ENCODE measurements around the gene ACP4.
A peak's percentile ranks its signal among the peaks of the same experiment; 100 is the strongest.
"Not testable (repeated sequence)": the region's sequence is repeated elsewhere in the genome, so short reads cannot be mapped to it uniquely, and the experiment has no call there.

The ACP4 gene

GRCh38 chr19:50798659-50799546 lies 8.7 kb downstream of the ACP4 start:
- DNase-seq = no peak

GRCh38 chr19:50799547-50799851 lies 9.3 kb downstream of the ACP4 start:
- DNase-seq = no peak

DNA sequence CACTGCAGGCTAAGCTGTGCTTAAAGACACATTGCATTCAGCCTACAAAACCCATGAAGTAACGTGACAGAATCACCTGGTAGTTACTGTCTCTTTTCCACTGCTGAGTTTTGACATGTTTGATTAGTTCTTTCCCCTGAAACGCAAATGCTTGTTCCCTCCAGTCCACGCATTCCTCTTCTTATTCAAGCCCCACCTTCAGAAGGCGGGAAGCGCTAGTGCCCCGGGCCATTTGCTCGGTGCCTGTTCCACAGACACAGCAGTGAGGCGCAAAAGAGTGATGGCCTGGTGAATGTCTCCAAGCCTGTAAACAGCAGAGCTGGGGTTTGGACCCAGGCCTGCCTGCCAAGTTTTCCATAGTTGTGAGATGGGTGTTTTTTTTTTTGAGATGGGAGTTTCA lies 10.9 kb downstream of the ACP4 start:
- DNase-seq = no peak

DNA sequence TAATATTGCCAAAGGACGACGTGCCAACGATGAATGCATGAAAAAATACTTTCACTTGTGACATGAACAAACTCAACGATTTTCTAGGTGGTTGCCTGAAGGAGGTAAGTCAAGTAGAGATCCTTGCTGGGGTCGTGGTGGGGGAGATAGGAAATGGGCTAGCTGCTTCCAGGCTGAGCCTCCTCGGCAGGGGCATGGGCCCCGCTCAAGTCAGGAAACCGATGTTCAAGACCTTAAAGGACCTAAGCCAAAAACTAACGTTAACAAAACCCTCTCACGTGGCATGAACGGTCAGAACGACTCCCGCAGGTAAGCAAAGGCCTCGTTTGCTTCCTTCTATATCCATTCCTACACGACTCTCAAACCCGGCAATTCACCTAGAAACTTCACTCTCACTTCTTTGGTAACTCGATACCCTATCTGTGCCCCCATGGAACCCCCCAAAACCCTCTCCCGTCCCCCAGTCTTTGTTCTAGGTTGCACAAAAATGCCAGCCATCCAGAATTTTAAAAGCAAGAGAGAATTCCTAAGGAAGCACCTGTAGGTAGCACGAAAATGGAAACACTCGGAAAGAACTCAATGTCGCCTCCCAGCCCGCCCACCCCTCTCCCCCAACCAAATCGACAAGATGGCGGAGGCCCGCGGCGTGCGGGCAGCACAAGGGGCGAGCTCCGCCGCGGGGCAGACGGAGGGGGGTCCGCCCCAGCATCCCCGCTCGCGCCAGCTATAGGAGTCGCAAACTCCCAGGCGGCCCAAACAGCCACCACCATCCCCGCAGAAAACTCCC lies 13.6 kb downstream of the ACP4 start:
- no peak for DNase-seq

GRCh38 chr19:50804420-50805272 lies 14.4 kb downstream of the ACP4 start:
- DNase-seq = peak; percentile 65

DNA sequence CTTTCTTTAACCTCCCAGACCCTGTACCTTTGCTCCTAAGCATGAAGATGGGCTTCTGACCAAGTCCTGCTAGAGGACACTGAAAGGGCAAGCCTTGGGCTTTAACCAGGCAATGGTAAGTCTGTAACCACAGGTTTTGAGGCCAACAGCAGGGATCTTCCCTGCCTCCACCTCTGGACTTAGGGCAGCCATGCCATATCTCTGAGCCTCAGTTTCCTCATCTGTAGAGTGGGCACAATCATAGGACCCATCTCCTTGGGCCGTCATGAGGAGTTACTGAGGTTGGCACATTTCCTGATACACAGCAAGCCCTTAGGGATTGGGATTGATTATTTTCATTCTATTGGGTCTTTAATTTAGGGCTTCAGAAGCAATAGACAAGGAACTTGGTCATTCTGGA lies 18.6 kb downstream of the ACP4 start:
- no peak for DNase-seq

DNA sequence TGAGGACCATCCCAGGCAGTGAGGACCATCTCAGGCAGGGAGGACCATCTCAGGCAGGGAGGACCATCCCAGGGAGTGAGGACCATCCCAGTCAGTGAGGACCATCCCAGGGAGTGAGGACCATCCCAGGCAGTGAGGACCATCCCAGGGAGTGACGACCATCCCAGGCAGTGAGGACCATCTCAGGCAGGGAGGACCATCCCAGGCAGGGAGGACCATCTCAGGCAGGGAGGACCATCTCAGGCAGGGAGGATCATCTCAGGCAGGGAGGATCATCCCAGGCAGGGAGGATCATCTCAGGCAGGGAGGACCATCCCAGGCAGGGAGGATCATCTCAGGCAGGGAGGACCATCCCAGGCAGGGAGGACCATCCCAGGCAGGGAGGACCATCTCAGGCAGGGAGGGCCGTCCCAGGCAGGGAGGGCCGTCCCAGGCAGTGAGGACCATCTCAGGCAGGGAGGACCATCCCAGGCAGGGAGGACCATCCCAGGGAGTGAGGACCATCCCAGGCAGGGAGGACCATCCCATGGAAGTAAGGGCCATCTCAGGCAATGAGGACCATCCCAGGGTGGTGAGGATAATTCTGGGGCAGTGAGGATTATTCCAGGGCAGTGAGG lies 21.5 kb downstream of the ACP4 start:
- DNase-seq = not testable (repeated sequence)

- no peak for DNase-seq
Observed at GRCh38 chr19:50812474-50812873, 22.3 kb downstream of the ACP4 start.

DNA sequence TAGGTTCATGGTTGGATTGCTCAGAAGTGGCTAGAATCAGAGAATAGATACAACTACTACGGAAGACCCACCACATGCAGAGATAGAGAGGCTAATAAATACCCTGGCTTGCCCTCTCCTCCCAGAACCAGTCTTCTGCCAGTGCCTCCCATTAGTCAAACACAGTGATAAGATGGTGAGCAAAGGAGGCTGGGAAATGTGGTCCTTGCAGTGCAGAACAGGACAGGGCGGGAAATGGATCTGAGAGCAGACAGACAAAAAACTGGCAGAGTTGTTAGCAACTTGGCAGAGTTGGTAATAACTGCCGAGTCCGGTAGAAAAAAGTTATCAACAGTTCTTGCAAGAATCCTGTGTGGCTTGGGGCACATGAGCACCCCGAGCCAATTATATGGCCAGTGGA lies 24.7 kb downstream of the ACP4 start:
- no peak for DNase-seq

DNA sequence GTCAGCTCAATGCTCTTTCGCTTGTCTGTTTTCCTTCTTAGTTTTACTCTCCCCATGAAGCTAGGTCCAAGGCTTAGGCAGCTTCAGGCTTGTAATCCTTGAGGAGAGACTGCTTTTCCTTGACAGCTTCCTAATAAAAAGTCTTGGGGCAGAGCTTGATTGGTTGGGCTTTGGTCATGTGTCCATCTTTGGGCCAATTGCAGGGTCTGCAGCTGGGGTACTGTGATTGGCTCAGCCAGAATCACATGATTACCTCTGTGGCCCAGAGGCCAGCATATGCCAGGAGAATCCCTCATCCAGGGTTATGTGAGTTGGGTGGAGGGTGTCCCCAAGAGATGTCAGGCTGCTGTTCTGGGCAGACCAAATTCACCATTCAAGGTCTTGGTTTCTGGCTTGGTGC lies 25.2 kb downstream of the ACP4 start:
- no peak for DNase-seq

DNA sequence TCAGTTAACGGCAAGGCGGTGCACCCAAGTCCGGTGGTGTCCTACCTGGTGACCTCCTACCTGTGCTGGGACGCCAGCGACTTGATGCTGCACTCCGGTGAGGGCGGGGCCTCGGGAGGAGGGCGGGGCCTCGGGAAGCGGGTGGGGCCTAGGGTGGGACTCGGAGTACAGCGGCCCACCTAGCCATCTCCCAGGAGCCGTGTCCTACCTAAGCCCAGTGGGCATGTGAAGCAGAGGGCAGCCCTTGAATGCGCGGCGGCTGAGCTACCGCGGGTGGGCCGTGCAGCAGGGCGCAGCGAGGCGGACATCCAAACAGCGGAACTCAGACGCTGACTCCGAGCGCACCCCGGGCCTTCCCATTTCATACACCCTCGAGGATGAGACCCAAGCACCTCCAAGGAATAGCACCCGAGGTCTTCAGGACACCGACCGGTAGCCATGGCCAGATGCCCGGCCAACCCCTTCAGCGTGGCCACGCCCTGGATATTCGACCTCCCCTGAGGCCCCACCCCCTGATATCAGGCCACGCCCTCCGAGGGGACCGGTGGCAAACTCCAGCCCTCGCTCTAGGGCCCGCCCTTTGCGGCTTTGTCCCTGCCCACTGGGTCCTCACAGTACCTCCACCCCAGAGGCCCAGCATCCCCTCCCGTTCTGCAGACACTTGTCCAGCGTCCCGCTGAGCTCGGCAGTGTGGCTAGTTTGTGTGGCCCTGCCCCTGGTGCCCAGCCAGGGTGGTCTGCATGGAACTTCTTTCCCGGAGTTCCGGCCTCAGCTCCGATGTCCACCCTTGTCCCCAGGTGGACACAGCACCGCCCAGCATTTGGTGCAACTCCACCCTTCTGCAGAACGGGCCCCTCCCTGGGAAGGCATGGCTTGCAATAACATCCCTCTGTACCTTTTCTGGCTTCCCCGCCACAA lies 28.0 kb downstream of the ACP4 start:
- DNase-seq = no peak

GRCh38 chr19:50818859-50819472 lies 28.8 kb downstream of the ACP4 start:
- DNase-seq = no peak

DNA sequence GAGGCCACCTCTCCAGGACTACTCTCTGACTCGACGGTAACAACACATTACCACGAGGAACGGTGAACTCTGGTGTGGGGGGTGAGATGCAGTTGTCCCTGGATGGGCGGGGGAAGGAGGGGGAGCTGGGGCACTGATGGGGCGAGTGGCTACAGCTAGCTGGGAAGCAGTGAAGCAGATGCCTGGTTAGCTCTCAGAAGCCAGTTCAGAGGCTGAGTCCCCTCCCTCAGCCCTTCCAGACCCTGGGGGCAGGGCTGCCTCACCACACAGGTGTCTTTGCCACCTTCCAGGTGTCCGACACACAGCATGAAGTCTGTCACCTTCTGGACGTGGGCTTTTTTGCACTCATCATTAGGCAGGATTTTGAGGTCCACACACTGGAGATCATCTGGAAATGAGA lies 29.4 kb downstream of the ACP4 start:
- no peak for DNase-seq

DNA sequence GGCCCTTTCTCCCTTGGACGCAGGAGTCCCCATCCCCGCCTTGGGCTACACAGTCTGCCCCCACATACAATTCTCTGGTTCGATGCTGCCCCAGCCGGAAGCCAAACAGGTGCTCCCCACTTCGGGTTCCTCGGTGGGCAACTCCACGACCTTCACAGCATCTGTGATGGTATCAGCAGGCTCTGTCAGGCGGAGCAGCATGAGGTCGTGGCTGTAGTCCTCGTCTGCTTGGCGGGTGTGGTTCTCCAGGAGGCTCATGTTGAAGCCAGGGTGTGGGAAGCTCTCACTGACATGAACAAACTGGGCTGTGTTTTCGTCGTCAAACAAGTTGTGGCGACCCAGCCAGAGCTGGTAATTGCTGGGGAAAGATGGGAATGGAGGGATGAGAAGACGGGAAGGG lies 29.9 kb downstream of the ACP4 start:
- no peak for DNase-seq

DNA sequence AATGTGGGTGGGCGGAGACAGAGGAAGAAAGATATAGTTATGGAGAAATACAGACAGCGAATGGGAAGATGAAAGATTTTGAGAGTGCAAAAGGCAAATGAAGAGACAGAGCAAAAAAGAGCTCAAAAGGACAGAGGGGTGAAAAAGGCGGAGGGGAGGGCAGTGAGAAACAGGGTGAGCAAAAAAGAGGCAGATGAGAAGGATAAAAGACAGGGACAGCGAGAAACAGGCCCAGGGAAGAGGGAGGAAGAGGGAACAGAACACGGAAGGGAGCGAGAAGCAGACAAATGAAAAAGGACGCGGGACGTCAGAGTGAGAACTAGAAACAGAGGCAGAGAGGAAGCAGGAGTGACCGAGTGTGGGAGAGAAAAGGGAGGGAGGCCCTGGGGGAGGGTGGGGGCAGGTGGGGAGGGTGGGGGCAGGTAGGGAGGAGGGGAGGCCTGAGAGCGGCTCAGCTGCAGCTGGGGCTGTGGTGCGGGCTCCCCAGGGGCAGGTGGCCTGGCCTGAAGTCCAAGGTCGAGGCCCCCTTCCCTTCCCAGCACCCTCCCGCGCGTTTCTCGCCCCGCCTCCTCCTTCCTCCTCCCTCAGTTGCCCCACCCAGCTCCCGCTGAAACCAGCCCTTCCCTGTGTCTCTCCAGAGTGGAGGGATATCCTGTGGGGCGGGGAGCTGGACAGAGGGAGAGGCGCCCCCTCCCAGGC lies 30.5 kb downstream of the ACP4 start:
- no peak for DNase-seq

- DNase-seq = no peak
Observed at GRCh38 chr19:50821248-50821612, 31.0 kb downstream of the ACP4 start.

- DNase-seq = no peak
Observed at GRCh38 chr19:50821622-50822021, 31.4 kb downstream of the ACP4 start.

DNA sequence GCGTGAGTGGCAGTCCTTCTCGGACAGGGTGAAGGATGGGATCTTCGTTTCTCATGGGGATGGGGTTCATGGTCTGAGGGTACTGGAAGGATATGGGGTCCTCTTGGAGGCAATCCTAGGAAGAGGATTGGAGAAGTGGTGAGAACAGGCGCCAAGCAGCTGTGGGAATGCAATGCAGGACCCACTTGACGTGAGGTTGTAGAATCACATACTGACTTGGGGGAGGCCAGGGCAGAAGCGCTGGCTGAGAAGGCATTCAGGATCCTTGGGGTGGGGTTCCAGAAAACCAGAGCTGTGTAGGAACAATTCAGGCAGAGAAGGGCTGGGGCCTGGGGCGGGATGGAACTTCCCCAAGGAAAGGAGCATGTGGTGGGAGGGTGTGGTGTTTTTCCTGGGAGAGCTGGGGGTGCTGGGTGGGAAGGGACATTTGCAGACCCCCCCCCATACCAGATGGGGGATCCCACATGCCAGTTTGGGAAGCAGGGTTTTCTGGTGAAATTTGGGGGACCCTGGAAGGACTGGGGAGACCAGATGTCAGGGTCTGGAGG lies 32.5 kb downstream of the ACP4 start:
- DNase-seq = no peak

- no peak for DNase-seq
Observed at GRCh38 chr19:50823389-50824042, 33.3 kb downstream of the ACP4 start, which contains the start of gene KLK1. Gene KLK1, minus strand, starts transcription at chr19:50823787. Its CDS starts 39 bp downstream, at chr19:50823748.
